Measurements from ENCODE around the gene NOL4. TPM values are rescaled to one million over a fixed set of nuclear protein-coding genes. Genes with fewer than 3 reads are reported as not detected.
A peak's percentile ranks its signal among the peaks of the same experiment; 100 is the strongest.

NOL4 gene
- total RNA-seq, 4 donors from 2014 or later: not detected

GRCh38 chr18:34223893-34224422 is 755 bp downstream of the NOL4 start:
- intact Hi-C loops (cut with DNase I; ENCODE audit: low total_unique reads): no loop called here
- in situ Hi-C loops (cut with MboI; ENCODE audit: low sequenced_read_pairs in 4 of 4): no loop called here
- no peaks in the 10 kb centered on the region for H3K9me3 ChIP-seq
- H3K27ac ChIP-seq: no peak overlapping the region
- no peak for ATAC-seq
- no peaks in the 10 kb centered on the region for H3K36me3 ChIP-seq
- H3K27me3 ChIP-seq: peaks cover 37 to 58% (median 53%) of the 10 kb centered on the region in 3 donors
- no peak for DNase-seq
- peaks cover 6 to 32% of the 10 kb centered on the region in 2 donors for H3K4me1 ChIP-seq
- peak overlapping the region; percentile 46 to 66 (median 52) for H3K4me3 ChIP-seq
- TF ChIP-seq POLR2A (IDR thresholded peaks at IDR 0.05) (no peak), CTCF (IDR thresholded peaks at IDR 0.05 in 4 of 5, conservative IDR thresholded peaks at IDR 0.05 in 1 of 5) (no peak)

DNA sequence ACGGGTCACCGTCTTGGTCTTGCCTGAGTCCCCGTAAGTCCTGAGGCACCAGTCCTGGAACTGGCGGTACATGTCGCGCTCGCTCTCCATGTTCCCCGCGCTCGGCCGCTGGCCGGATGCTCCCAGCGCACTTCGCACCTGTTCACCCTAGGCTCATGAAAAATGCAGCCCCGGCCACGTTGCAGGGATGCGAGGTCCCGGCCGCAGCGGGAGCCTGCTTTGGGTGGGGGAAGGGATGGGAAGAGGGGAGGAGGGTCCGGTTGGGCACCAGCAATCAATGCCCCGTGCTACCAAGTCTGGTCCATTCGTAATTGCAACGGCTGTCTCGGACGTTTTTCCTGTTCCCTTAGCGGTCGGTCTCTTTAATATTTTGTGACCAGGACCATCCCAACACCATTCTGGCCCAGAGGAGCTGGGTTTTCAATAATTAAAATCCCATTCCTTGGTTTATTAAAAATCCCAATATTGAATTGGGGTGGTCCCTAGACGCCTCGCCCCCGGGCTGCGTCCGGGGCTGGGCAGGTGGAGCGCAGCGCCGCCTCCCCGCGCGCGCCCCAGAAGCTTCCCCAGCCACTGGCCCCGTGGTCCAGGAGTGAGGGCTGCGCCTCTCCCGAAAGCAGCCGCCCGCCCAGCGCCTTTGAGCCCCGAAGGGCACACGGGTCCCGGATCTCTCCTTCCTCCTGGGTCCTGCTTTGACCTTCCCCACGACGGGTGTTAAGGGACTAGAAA is 1.4 kb downstream of the NOL4 start:
- H3K27me3 ChIP-seq: peaks cover 37 to 54% (median 53%) of the 10 kb centered on the region in 3 donors
- no peaks in the 10 kb centered on the region for H3K36me3 ChIP-seq
- ATAC-seq: no peak
- TF ChIP-seq POLR2A (IDR thresholded peaks at IDR 0.05) (no peak), CTCF (IDR thresholded peaks at IDR 0.05 in 4 of 5, conservative IDR thresholded peaks at IDR 0.05 in 1 of 5) (no peak)
- in situ Hi-C loops (cut with MboI; ENCODE audit: low sequenced_read_pairs in 4 of 4) (no loop called here), intact Hi-C loops (cut with DNase I; ENCODE audit: low total_unique reads) (no loop called here)
- H3K27ac ChIP-seq: no peak overlapping the region
- DNase-seq: no peak
- H3K4me1 ChIP-seq: peaks cover 6 to 32% of the 10 kb centered on the region in 2 donors
- H3K4me3 ChIP-seq: peak overlapping the region; percentile 50 to 66 (median 55)
- H3K9me3 ChIP-seq: no peaks in the 10 kb centered on the region

DNA sequence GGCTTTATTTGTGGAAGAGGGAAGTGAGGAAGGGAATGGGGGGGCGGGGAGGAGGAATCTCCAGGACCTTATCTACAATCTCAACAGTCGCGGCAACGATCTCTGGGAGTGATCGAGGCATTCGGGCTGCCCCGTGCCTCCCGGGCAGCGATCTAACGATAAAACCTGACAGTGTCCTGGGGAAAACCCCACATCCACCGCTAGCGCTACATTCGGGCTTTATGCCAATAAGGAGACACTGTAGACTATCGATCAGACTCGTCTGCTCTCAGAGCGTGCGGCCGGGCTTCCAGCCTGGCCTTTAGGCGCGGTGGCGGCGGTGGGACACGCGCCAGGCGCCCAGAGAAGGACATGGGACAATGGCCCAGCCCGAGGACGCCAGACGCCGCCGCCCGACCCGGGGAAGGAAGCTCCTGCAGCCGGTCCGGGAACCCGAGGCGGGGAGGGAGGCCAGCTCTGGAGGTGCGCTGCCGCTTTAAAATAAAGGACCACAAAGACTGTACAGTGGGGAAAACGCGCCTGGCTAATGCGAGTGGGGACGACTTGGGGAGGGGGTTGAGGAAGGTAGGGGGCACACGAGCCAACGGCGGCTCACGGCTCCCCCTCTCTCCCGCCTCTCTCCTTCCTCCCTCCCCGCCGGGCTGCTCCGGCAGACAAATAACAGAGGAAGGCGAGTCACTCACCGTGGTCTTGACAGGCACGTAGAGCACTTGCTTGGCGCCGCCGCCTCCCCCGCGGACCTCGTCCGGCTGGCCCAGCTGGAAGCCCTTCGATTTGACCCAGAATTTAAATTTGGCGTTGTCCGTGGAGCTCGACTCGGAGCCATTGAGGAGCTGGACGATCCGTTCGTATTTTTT is 2.2 kb downstream of the NOL4 start:
- Histone ChIP-seq H3K4me1 (peaks cover 6 to 32% of the 10 kb centered on the region in 2 donors), H3K4me3 (peak overlapping the region; percentile 48 to 66 (median 55)), H3K27ac (no peak overlapping the region), H3K9me3 (no peaks in the 10 kb centered on the region), H3K27me3 (peaks cover 37 to 53% (median 53%) of the 10 kb centered on the region in 3 donors), H3K36me3 (no peaks in the 10 kb centered on the region)
- intact Hi-C loops (cut with DNase I; ENCODE audit: low total_unique reads): no loop called here
- DNase-seq (no peak), ATAC-seq (no peak)
- TF ChIP-seq POLR2A (IDR thresholded peaks at IDR 0.05): no peak
- in situ Hi-C loops (cut with MboI; ENCODE audit: low sequenced_read_pairs in 4 of 4): no loop called here

- H3K36me3 ChIP-seq: no peaks in the 10 kb centered on the region
- intact Hi-C loops (cut with DNase I; ENCODE audit: low total_unique reads): no loop called here
Observed at GRCh38 chr18:34221971-34222306, 2.8 kb downstream of the NOL4 start.

More at GRCh38 chr18:34221971-34222306, 2.8 kb downstream of the NOL4 start:
- no peak overlapping the region for H3K27ac ChIP-seq
- in situ Hi-C loops (cut with MboI; ENCODE audit: low sequenced_read_pairs in 4 of 4): no loop called here
- peaks cover 6 to 32% of the 10 kb centered on the region in 2 donors for H3K4me1 ChIP-seq
- ATAC-seq (no peak), DNase-seq (no peak)
- peaks cover 37 to 50% (median 48%) of the 10 kb centered on the region in 3 donors for H3K27me3 ChIP-seq
- H3K4me3 ChIP-seq: peak overlapping the region; percentile 48 to 66 (median 55)
- TF ChIP-seq POLR2A (IDR thresholded peaks at IDR 0.05) (no peak), CTCF (IDR thresholded peaks at IDR 0.05 in 4 of 5, conservative IDR thresholded peaks at IDR 0.05 in 1 of 5) (no peak)
- no peaks in the 10 kb centered on the region for H3K9me3 ChIP-seq
